Hepatic stellate cell (primary cell): Measurements from ENCODE around the gene GAL3ST3.
"Not testable (repeated sequence)": the region's sequence is repeated elsewhere in the genome, so short reads cannot be mapped to it uniquely, and the experiment has no call there.

Experiments
- DNase-seq: peaks from one replicate; pipeline ENCODE4 v3.0.0; 2011; ENCODE audit warnings: low spot score

Gene GAL3ST3, protein sequence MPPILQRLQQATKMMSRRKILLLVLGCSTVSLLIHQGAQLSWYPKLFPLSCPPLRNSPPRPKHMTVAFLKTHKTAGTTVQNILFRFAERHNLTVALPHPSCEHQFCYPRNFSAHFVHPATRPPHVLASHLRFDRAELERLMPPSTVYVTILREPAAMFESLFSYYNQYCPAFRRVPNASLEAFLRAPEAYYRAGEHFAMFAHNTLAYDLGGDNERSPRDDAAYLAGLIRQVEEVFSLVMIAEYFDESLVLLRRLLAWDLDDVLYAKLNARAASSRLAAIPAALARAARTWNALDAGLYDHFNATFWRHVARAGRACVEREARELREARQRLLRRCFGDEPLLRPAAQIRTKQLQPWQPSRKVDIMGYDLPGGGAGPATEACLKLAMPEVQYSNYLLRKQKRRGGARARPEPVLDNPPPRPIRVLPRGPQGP

DNA sequence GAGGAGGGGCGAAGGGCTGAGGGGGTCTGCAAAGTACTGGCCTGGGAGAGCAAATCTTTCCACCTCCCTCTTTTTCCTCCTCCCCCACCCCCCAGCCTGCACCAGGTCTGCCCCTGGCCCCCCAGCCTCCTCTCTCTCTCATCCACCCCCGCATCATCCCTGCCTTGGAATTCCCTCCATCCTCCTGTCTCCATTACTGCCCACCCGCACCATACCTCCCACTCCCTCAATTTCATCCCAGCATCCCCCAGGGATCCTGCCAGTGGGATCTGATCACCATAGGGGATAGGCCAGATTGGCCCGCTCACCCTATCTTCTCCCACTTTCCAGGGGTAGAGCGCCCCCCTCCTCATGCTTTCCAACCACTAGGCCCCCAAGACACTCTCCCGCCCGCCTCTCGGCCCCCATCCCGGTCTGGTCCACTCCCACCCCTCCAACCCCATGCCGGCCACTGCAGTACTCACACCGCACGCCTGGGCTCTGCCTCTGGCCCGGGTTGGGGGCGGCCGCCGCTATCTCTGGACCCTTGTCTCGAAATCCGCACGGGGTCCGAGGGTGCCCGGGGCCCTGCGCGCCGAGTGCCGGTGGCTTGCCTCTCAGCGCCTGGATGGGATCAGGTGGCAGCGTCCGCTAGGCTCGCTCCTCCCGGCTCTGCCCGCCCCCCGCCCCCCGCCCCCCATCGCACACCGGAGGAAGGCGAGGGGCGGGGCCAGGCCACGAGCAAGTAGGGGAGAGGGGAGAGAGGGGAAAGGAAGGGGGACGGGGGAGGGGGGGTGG is at the start of gene GAL3ST3:
Gene GAL3ST3 (minus strand): TSS at position 615 of the 777 bp plus-strand sequence. CDS start 3,746 bp downstream, outside the sequence.
- DNase-seq: no peak

DNA sequence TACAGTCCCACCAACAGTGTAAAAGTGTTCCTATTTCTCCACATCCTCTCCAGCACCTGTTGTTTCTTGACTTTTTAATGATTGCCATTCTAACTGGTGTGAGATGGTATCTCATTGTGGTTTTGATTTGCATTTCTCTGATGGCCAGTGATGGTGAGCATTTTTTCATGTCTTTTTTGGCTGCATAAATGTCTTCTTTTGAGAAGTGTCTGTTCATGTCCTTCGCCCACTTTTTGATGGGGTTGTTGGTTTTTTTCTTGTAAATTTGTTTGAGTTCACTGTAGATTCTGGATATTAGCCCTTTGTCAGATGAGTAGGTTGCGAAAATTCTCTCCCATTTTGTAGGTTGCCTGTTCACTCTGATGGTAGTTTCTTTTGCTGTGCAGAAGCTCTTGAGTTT is 43.2 kb upstream of the GAL3ST3 start:
- DNase-seq: not testable (repeated sequence)

DNA sequence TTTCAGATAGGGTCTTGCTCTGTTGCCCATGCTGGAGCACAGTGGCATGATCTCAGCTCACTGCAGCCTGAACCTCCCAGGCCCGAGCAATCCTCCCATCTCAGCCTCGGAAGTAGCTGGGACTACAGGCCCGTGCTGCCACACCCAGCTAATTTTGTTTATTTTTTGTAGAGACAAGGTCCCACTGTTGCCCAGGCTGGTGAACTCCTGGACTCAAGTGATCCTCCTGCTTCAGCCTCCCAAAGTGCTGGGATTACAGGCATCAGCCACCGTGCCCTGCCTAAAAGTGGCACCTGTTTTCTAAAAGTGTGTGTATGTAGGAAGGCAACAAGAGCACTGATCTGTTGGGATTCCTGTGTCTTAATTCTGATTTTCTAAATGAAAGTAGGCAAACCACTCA is 41.3 kb upstream of the GAL3ST3 start:
- no peak for DNase-seq

DNA sequence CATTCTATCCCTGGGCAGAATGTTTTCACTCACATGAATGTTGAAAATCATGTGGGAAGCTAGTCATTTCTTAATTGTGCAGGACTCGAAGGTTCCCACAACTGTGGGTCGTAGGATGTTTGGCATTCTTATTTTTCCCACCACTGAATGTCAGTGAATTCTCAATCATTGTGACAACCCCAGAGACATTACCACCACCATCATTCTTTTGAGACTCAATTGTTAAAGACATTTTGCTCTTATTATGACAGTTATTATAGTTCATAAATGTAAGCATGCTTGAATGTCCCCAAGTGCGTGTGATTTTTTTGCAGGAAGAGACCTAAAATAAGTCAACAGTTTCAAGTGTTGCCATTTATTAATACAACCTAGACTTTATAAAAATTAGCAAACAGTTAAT is 40.1 kb upstream of the GAL3ST3 start:
- DNase-seq: no peak

DNA sequence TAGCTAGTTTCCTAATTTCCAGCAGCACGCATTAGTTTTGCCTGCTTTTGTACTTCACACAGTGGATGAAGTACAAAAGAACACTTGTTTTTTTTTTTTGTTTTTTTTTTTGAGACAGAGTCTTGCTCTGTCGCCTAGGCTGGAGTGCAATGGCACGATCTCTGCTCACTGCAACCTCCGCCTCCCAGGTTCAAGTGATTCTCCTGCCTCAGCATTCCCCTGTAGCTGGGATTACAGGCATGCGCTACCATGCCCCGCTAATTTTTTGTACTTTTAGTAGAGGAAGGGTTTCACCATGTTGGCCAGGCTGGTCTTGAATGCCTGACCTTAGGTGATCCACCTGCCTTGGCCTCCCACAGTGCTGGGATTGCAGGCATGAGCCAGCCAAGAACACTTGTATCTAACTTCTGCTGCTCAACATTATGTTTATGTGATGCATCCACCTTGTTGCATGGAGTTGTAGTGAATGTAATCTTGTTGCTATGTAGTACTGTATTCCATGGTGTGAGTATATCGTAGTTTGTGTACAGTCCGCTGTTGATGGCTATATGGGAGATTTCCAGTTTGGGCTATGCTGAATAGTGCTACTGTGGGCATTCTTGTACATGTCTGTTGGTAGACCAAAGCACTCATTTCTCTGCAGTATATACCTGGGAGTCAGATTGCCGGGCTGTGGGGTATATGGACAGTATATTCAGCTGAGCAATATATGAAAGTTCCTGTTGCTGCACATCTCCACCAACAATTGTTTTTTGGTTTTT is 38.4 kb upstream of the GAL3ST3 start:
- DNase-seq: no peak

DNA sequence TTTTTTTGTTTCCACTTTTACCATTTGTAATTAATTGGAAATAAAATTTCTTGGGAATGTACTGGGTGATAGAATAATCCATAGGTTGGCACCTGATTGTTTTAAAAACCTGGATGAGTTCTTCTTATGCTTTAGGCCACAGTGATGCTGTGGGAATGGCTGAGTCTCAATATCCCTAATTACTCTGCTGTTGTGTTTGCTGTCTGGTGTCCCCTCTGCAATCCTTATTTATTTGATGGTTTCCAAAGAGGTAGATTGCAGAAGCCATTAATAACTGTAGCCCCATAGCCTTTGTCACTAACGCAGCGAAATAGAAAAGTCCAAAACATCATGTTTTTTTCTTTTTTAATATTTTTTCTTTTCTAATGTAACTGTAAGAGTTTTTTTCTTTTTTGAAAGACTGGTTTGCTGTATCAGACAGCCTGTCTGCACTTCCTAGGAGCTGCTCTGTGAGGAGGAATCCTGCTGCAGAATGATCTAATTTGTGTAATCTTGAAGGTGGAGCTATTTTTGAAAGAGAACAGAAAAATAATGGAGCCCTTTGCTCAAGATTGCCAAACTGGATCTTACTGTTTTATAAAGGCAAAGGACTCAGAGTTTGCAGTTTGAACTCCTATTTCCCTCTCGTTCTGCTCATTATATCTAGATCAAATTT is 36.0 kb upstream of the GAL3ST3 start:
- DNase-seq: no peak

DNA sequence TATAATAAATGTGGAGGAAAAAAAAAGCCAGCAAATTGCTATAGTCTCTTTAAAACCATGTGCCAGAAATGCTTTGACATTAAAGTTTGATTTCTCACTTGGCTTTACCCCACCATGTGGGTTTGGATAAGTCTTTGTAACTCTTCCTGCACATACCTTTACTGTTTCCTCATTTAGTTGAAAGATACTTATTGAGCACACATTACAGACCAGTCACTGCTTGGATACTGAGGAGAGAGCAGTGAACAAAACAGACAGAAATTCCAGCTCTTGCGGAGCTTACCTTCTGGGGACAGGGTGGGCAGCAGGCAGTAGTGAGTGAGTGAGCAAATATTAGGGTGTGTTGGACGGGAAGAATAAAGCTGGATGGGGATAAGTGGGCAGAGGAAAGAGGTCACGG is 34.8 kb upstream of the GAL3ST3 start:
- no peak for DNase-seq

DNA sequence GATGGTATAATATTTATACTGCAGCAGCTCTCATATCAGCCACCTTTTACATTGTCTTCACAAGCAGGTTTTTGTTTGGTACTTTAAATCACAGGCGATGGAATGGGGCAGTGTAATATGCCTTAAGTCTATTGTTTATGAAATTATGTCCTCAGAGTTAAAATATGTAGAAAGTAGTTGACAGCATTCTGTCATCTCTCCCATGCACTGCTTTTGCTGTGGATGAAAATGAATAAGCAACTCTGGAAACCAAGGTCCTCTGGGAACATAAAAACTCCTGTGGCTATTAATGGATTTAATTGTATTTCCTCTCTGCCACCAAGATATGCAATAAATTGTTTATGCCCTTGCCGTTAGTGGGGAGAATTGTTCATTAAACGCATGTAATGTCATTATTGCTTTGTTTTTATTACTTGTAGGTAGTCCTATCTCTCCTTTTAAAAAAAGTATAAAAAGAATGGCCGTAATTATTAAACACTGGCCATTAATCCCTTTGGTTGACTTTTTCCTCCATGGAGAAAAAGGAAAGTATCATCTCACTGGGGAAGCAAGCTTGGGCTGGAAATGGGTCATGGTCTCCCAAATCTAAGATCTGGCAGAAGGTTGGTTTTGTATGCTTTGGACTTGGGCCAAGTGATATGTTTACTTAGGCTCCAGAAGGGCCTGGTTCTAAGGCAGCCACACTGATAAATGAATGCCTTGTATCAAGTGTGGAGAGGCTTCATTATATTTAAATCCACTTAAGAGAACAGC is 34.2 kb upstream of the GAL3ST3 start:
- peak; percentile 36 for DNase-seq

DNA sequence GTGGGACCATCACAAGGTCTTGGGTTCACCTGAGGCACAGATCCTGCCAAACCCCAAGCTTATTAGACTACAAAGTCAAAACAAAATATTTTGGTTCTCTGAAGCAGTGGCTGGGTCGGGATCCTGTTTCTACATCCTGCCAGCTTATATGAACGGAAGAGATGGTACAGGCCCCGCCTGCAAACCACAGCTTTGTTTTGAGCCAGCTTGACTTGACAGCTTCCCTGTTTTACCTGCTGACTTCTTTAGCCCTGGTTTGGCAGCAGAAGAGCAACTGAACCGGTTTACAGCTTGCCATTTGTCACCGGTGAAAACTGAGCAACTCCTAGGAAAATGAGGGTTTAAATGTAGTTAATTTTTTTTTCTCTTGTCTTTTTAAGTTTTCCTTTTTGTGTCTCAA is 32.5 kb upstream of the GAL3ST3 start:
- no peak for DNase-seq

DNA sequence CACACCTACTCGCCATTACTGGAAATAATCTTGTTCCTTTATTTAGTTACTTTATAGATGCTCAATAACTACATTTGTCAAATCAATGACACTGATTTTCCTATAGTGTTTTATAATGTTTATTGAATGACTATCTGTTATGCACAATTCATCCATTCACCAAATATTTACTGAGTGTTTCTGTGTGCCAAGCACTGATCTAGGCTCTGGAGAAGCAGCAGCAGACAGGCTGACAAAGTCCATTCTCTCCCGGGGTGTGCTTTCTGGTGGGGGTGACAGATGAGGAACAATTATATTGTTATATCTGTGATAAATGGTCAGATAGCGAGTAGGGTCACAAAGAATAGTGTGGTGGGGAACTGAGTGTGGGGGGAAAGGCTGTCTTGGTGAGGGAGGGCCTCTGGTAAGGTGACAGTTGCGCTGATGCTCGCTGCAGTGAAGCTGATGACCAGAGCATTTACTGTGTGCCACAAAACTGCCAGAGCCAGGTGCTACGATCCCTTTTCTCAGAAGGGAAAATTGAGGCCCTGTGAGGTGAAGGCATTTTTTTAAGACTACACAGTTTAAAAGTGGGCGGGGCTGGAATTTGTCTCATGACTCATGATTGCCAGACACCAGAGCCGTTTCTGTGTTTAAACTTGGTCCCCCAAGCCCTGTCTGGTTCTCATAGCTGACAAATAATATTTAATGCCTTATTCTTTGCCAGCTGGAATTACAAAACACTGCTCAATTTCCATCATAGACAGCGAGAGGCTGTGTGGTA is 31.3 kb upstream of the GAL3ST3 start:
- DNase-seq: peak; percentile 80

DNA sequence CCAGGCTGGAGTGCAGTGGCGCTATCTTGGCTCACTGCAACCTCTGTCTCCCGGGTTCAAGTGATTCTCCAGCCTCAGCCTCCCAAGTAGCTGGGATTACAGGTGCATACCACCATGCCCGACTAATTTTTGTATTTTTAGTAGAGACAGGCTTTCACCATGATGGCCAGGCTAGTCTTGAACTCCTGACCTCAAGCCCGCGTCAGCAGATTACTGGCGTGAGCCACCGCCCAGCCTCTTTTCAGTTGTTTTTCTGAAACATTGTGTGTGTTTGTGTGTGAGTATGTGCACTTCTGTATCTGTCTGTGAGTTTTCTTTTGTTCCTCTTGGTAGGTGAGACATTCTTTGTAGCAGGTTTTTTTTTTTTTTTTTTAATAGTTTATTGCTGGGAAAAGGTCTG is 30.0 kb upstream of the GAL3ST3 start:
- DNase-seq: not testable (repeated sequence)

DNA sequence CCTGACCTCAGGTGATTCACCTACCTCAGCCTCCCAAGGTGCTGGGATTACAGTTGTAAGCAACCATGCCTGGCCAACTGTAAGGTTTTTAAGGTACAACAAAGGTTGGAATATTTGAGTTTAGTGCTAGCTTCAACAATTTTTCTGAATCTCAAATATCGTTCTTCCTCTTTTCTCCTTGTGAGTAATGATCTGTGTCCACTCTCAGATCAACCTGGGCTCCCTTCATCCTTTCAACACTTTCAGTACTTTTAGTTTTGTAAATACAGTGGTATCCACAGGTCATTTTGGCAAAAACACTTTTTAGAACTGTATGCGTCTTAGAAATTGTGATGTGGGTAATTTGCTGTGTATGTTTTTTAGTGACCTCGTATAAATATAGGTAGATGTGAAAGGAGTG is 29.0 kb upstream of the GAL3ST3 start:
- DNase-seq: no peak

DNA sequence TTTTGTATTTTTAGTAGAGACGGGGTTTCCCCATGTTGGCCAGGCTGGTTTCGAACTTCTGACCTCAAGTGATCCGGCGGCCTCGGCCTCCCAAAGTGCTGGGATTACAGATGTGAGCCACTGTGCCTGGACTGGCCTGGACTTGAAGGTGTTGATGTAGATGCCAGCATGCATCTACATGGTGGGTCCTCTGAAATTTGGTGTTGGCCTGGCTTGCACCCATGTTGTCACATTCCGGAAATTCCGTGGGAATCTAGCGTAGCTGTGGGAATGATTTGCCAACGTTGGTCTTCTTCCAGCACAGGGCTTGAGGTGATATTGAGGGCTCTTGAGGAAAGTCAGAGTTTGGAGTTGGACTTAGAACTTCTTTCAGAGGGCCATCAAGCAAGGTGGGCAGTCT is 27.6 kb upstream of the GAL3ST3 start:
- DNase-seq: no peak

DNA sequence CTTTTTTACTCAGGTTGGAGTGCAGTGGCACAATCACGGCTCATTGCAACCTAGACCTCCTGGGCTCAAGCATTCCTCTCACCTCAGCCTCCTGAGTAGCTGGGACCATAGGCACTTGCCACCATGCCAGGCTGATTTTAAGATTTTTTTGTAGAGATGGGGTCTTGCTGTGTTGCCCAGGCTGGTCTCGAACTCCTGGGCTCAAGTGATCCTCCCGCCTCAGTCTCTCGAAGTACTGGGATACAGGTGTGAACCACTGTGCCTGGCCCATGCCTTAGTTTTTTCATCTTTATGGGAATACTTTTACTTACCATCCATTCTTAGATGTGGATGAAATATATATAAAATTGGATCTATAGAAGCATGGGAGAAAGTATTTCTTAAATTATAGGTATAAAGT is 26.3 kb upstream of the GAL3ST3 start:
- DNase-seq: no peak

DNA sequence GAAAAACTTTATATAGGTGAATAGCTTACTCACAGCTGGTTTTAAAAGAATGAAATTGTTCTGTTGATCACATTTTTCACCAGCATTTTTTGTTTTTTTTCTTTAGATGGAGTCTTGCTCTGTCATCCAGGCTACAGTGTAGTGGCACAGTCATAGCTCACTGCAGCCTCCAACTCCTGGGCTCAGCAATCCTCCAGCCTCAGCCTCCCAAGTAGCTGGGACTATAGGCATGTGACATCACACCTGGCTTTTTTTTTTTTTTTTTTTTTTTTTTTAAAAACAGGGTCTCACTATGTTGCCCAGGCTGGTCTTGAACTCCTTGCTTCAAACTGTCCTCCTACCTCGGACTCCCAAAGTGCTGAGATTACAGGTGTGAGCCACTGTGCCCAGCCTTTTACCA is 24.7 kb upstream of the GAL3ST3 start:
- DNase-seq: no peak

DNA sequence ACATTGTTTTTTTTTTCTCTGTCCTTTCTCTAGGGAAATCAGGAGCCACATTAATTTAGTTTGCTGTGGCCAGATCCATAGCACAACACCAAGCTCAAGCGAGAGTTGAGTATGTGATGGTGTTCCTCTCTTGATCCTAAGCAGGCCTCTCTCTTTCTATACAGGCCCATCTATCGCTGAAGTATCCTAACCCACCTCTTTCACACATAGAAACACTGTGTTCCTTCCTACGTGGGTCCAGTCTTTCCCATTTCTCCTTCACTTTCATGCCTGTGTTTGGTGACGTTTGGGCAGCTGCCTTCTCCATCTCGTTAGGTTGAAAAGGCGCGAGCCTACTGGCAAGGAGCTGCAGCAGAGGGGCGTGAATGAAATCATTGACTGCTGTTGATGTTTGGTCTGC is 23.6 kb upstream of the GAL3ST3 start:
- no peak for DNase-seq

DNA sequence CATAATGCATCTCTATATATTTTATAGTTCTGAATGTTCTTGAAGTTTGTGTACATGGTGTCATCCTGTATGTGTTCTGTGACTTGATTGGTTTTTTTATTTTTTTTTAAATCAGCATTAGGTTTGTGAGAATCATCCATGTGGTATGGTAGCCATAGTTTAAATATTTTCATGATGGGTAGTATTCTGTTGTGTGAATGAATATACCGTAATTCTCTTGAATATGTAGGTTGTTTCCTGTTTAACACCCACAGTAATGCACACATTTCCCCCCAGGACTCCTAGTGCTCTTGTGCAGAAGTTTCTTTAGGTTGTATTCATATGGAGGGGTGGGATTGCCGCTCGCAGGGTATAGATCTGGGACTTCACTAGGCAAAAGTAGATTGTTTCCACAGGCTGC is 23.1 kb upstream of the GAL3ST3 start:
- DNase-seq: no peak

DNA sequence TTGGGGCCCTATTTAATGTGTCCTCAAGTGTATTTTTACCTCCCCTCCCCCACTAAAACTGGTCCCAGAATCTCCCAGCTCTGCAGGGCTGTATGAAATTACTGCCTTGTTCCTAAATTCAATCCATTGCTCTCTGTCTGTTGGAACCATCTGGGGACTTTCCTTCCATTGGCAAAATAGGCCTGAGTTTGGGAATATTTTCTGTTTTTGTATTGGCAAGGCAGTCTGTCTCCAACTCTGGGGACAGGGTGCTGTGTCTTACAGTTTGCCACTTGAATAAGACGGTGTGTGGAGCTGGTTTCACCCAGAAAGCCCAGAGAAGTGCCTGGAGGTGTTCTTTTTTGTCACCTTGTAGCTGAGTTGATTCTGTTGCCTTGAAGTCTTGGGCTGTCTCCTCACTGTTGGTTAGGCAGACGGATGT is 22.4 kb upstream of the GAL3ST3 start:
- no peak for DNase-seq

DNA sequence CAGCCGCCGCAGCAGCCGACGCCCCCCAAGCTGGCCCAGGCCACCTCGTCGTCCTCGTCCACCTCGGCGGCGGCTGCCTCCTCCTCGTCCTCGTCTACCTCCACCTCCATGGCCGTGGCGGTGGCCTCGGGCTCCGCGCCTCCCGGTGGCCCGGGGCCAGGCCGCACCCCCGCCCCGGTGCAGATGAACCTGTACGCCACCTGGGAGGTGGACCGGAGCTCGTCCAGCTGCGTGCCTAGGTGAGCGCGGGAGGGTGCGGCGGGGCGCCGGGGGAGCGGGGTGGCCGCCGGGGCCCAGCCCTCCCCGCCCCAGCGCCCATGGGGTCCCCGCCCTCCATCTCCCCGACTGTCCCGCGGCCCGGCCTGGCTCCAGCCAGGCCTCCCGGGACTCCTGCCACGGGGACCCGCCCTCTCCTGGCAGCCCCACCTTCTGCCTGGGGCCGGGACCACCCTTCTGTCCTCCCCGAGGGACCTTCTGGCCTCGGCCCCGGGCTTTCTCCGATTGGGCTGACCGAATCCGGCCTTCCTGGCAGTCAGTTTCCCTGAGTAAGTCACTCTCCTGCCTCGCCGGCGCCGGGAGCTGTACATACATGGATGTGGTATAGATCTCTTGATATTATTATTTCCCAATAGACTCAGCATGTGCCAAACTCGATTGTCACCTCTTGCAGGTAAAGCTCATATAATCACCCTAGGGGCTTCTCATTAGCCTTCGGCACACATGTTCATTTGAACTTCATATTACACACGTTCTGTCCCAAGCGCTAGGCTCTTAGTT is 21.8 kb upstream of the GAL3ST3 start:
- DNase-seq: peak; percentile 41
